ENCODE results near the gene MLN.

The MLN gene

DNA sequence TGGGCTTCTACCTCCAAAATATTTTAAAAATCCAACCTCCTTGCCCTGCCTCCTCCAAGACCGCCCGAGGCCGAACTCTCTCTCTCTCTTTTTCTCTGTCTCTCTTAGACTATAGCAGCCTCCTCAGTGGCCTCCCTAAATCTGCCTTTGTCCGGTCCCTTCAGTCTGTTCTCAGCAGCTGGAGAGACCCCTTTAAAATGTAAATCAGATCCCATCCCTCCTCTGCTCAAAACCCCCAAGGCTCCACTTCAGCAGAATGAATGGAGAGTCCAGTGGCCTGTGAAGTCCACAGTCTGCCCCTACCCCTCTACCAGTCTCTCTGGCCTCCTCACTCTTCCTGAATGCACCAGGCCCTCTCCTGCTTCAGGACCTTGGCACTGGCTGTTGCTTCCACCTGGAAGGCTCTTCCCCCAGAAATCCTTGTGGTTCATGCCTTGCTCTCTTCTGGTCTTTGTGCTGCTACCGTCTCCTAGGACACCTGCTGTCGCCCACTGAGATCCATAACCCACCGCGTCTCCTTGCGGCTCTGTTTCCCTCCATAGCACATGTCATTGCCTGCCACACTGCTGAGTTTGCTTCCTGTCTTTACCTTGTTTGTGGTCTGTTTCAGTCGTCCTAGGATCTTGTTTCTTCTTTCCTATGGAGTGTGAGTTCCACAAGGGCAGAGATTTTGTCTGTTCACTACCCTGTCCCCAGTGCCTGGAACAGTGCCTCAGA, 6.0 kb downstream of the MLN start:
- H3K4me1 ChIP-seq: peaks cover 6% of the 10 kb centered on the region
- no peaks in the 10 kb centered on the region for H3K9me3 ChIP-seq
- no peaks in the 10 kb centered on the region for H3K36me3 ChIP-seq
- H3K4me3 ChIP-seq (ENCODE audit: low read depth, low read length): no peak overlapping the region
- H3K27me3 ChIP-seq: no peaks in the 10 kb centered on the region
- DNase-seq: no peak
- TF ChIP-seq, protein P1, sequence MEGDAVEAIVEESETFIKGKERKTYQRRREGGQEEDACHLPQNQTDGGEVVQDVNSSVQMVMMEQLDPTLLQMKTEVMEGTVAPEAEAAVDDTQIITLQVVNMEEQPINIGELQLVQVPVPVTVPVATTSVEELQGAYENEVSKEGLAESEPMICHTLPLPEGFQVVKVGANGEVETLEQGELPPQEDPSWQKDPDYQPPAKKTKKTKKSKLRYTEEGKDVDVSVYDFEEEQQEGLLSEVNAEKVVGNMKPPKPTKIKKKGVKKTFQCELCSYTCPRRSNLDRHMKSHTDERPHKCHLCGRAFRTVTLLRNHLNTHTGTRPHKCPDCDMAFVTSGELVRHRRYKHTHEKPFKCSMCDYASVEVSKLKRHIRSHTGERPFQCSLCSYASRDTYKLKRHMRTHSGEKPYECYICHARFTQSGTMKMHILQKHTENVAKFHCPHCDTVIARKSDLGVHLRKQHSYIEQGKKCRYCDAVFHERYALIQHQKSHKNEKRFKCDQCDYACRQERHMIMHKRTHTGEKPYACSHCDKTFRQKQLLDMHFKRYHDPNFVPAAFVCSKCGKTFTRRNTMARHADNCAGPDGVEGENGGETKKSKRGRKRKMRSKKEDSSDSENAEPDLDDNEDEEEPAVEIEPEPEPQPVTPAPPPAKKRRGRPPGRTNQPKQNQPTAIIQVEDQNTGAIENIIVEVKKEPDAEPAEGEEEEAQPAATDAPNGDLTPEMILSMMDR (IDR thresholded peaks at IDR 0.05; ENCODE audit: low read depth, low read length): no peak

DNA sequence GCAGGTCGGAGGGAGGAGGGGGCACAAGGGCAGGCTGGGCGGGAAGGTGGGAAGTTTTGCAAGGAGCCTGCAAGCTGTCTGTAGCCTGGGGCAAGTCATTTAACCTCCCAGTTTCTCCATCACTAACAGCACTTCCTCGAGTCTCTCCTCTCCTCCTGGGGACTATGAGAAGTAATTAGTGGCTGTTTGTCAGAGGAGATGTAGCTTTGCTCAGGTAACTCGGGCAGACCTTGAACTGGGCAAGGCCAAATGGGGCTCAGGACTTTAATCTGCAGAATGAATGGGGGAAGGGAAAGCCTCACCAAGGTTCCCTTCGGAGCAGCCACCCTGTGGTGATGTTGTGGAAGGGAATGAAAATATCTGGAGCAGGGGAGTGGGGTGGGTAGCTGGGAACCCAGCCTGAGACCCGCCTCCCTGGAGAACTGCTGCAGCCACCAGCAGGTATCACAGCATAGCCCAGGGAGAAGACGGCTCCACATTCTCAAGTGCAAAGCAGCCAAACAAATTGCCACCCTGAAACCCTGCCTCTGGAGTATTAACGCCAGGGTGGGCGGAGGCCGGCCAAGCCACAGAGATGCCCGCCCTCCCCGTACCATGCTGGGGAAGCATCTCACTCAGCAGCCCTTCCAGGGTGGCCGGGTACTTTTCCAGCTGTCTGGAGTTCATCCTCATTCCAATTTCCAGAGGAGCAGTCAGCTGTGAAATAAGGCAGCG, 8.7 kb downstream of the MLN start:
- no peaks in the 10 kb centered on the region for H3K27me3 ChIP-seq
- no peak for DNase-seq
- H3K36me3 ChIP-seq: no peaks in the 10 kb centered on the region
- H3K4me1 ChIP-seq: peaks cover 9% of the 10 kb centered on the region
- no peaks in the 10 kb centered on the region for H3K9me3 ChIP-seq
- TF ChIP-seq, protein P1 (IDR thresholded peaks at IDR 0.05; ENCODE audit: low read depth, low read length): peak; percentile 21; the same call in 1 of the 2 replicates
- H3K4me3 ChIP-seq (ENCODE audit: low read depth, low read length): no peak overlapping the region

DNA sequence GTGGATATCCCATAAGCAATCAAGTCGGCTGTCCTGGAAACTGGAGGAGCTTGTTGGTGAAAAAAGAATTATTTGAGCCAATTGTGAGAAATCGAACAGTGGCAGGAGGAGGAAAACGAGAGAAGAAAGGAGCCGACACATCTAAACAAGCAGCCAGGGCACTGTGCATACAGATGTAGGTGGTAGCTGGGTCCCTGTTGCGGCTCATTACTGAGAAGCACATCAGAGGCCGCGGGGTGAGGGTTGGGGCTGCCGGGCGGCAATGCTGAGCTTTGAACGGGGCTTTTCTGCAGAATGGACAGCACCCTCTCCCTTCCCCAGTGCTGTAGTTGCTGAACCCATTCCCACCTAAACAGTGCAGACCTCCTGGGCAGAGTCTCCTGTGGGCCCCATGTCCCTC, 10.8 kb downstream of the MLN start:
- DNase-seq: no peak
- H3K36me3 ChIP-seq: no peaks in the 10 kb centered on the region

DNA sequence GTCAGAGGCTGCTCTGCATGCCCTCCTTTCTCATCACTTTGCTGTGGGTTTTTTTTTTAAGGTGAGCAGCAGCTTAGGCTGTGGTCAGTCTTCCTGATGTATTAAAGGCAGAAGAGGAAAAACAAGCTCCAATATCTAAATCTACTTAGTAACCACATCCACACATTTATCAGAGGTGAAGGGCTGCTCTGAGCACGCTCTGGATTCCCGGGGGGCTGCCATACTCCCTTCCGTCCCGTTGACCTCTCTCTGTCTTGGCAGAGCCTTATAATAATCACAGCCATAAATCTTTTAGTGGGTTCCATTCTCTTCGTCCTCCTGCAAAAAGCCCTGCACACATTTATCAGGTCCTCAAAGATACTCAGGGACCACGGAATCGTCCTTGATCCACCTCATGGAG, 12.2 kb downstream of the MLN start:
- Histone ChIP-seq H3K4me3 (ENCODE audit: low read depth, low read length) (no peak overlapping the region), H3K36me3 (no peaks in the 10 kb centered on the region), H3K27me3 (no peaks in the 10 kb centered on the region), H3K9me3 (no peaks in the 10 kb centered on the region), H3K4me1 (peaks cover 12% of the 10 kb centered on the region)
- no peak for DNase-seq
- TF ChIP-seq, protein P1 (IDR thresholded peaks at IDR 0.05; ENCODE audit: low read depth, low read length): no peak

More for the DNA sequence above, 10.8 kb downstream of the MLN start:
- no peaks in the 10 kb centered on the region for H3K9me3 ChIP-seq
- no peak overlapping the region for H3K4me3 ChIP-seq (ENCODE audit: low read depth, low read length)
- TF ChIP-seq, protein P1 (IDR thresholded peaks at IDR 0.05; ENCODE audit: low read depth, low read length): no peak
- H3K4me1 ChIP-seq: peaks cover 9% of the 10 kb centered on the region
- no peaks in the 10 kb centered on the region for H3K27me3 ChIP-seq

DNA sequence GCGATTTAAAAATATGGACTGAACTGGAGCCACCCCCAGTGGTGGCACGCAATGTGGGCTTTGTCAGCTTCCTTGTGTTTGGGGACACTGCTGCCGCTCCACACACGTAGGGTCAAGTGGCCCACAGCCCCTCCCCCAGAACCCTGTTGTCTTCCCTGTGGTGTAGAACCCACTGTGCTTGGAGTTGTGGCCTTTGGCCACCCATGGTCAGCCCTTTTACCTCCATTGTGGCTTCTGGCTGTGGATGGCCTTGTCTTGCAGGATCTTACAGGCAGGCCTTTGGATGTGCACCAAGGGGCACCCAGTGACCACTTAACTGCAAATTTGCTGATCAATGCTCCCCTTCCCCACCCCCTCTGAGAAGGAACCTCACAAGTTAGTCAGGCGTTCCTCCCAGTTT, 12.9 kb downstream of the MLN start:
- Histone ChIP-seq H3K36me3 (no peaks in the 10 kb centered on the region), H3K27me3 (no peaks in the 10 kb centered on the region), H3K9me3 (no peaks in the 10 kb centered on the region), H3K4me1 (peaks cover 12% of the 10 kb centered on the region), H3K4me3 (ENCODE audit: low read depth, low read length) (no peak overlapping the region)
- DNase-seq: no peak
- TF ChIP-seq, protein P1 (IDR thresholded peaks at IDR 0.05; ENCODE audit: low read depth, low read length): no peak

DNA sequence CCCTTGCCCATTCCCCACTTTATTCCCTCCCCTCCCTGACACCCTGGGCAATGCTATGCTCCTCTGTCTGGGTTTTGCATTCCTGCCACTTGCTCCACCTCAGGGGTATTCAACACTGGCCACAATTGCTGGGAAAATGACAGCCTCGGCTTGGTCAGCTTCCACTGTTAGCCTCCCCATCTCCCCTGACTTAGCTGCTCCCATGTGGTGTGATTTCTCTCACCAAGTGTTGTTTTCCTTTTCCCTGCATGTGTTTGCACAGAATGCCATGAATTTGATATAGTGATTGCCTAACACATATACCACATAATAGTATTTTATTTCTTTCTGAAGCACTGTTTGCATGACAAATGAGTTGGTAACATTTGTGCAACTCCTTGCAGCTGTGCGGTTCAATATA, 13.4 kb downstream of the MLN start:
- TF ChIP-seq, protein P1 (IDR thresholded peaks at IDR 0.05; ENCODE audit: low read depth, low read length): no peak
- Histone ChIP-seq H3K9me3 (no peaks in the 10 kb centered on the region), H3K27me3 (no peaks in the 10 kb centered on the region), H3K36me3 (no peaks in the 10 kb centered on the region), H3K4me1 (peaks cover 12% of the 10 kb centered on the region), H3K4me3 (ENCODE audit: low read depth, low read length) (no peak overlapping the region)
- DNase-seq: no peak
